ENCODE data around the gene DOCK2. TPM values are rescaled to one million over a fixed set of nuclear protein-coding genes. Genes with fewer than 3 reads are reported as not detected.

Gene DOCK2
- polyA plus RNA-seq, 3 donors: 57.5 to 178 (median 115) TPM

- peaks cover 92 to 94% of the 10 kb centered on the region in 2 donors for H3K36me3 Mint-ChIP-seq
- H3K27me3 Mint-ChIP-seq (ENCODE audit: low read depth in 3 of 3): peaks cover 0 to 2% (median 1%) of the 10 kb centered on the region in 3 donors
- peaks cover 0 to 3% (median 0%) of the 10 kb centered on the region in 7 donors for H3K9me3 Mint-ChIP-seq
- intact Hi-C loops (cut with micrococcal nuclease): no loop called here
- H4K20me1 ChIP-seq (ENCODE audit: insufficient read depth, low read length): peaks cover 28% of the 10 kb centered on the region
- no peak for TF ChIP-seq CTCF (IDR thresholded peaks at IDR 0.05)
- H3K4me3 Mint-ChIP-seq: no peak overlapping the region
- no peak overlapping the region for H3K27ac Mint-ChIP-seq
- H3K4me1 Mint-ChIP-seq: no peaks in the 10 kb centered on the region
- H3K4me1 ChIP-seq (ENCODE audit: control insufficient read depth in 1 of 2, insufficient read depth in 2 of 2, low read length in 2 of 2): no peaks in the 10 kb centered on the region
- H3K4me3 ChIP-seq (replicated peaks in 1 of 3; ENCODE audit: low read depth in 2 of 3, low read length in 3 of 3): no peak overlapping the region
- 100% methylated on average over 3 of the region's 3 CpGs for WGBS (ENCODE audit: insufficient coverage)
- no peak overlapping the region for H3K4me2 ChIP-seq (replicated peaks; ENCODE audit: extremely low read depth, low read length, poor library complexity, severe bottlenecking)
- no peak overlapping the region for H3K9ac ChIP-seq (ENCODE audit: insufficient read depth, low read length, poor library complexity, severe bottlenecking)
- no peak overlapping the region for H2AFZ ChIP-seq (ENCODE audit: insufficient read depth, low read depth, low read length, poor library complexity, severe bottlenecking)
- no peaks in the 10 kb centered on the region for H3K79me2 ChIP-seq (ENCODE audit: insufficient read depth, low read length)
- no peaks in the 10 kb centered on the region for H3K9me3 ChIP-seq (replicated peaks in 1 of 2; ENCODE audit: control insufficient read depth in 1 of 2, insufficient read depth in 1 of 2, low read length in 2 of 2)
- H3K27me3 ChIP-seq (ENCODE audit: control insufficient read depth in 2 of 2, insufficient read depth in 2 of 2, low read length in 2 of 2): no peaks in the 10 kb centered on the region
- DNase-seq: no peak
- peaks cover 94 to 99% of the 10 kb centered on the region in 2 donors for H3K36me3 ChIP-seq (replicated peaks in 1 of 2; ENCODE audit: control insufficient read depth in 1 of 2, insufficient read depth in 2 of 2, low read length in 2 of 2)
- no peak overlapping the region for H3K27ac ChIP-seq (ENCODE audit: low read depth in 1 of 2, low read length in 2 of 2)
Measured at GRCh38 chr5:170039830-170040229, 402.8 kb downstream of the DOCK2 start.

DNA sequence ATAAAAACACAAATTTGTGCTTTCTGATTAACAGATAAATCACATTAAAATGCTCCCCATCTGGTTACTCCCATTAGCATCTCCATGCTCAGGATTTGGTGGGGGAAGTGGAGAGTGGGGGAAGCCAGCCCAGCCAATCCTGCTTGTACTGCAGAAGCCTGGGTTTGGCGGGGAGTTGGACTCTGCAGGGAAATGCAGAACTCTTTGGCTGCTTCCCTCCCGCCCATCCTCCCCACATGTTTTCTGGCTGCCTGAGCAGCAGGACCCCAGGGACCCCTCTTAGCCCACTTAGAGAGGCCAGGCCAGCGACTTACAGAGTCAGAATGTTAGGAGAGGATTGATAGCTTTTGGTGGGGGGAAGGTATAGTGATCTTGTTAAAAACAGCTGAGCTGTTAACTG lies 409.2 kb downstream of the DOCK2 start:
- no CpG with 5 or more reads among the region's 3 CpGs for WGBS (ENCODE audit: insufficient coverage)
- H3K27ac Mint-ChIP-seq: no peak overlapping the region
- no peak for TF ChIP-seq CTCF (IDR thresholded peaks at IDR 0.05)
- DNase-seq: no peak
- Histone ChIP-seq H3K4me2 (replicated peaks; ENCODE audit: extremely low read depth, low read length, poor library complexity, severe bottlenecking) (no peak overlapping the region), H3K9ac (ENCODE audit: insufficient read depth, low read length, poor library complexity, severe bottlenecking) (no peak overlapping the region), H2AFZ (ENCODE audit: insufficient read depth, low read depth, low read length, poor library complexity, severe bottlenecking) (no peak overlapping the region), H3K4me1 (ENCODE audit: control insufficient read depth in 1 of 2, insufficient read depth in 2 of 2, low read length in 2 of 2) (no peaks in the 10 kb centered on the region), H3K4me3 (replicated peaks in 1 of 3; ENCODE audit: low read depth in 2 of 3, low read length in 3 of 3) (no peak overlapping the region), H3K27me3 (ENCODE audit: control insufficient read depth in 2 of 2, insufficient read depth in 2 of 2, low read length in 2 of 2) (no peaks in the 10 kb centered on the region), H3K79me2 (ENCODE audit: insufficient read depth, low read length) (no peaks in the 10 kb centered on the region), H3K36me3 (replicated peaks in 1 of 2; ENCODE audit: control insufficient read depth in 1 of 2, insufficient read depth in 2 of 2, low read length in 2 of 2) (peaks cover 99 to 100% of the 10 kb centered on the region in 2 donors), H3K27ac (ENCODE audit: low read depth in 1 of 2, low read length in 2 of 2) (no peak overlapping the region), H4K20me1 (ENCODE audit: insufficient read depth, low read length) (peaks cover 31% of the 10 kb centered on the region), H3K9me3 (replicated peaks in 1 of 2; ENCODE audit: control insufficient read depth in 1 of 2, insufficient read depth in 1 of 2, low read length in 2 of 2) (no peaks in the 10 kb centered on the region)
- intact Hi-C loops (cut with micrococcal nuclease): no loop called here
- peaks cover 9% of the 10 kb centered on the region for H3K4me1 Mint-ChIP-seq
- H3K27me3 Mint-ChIP-seq (ENCODE audit: low read depth in 3 of 3): peaks cover 0 to 2% (median 1%) of the 10 kb centered on the region in 3 donors
- no peak overlapping the region for H3K4me3 Mint-ChIP-seq
- H3K9me3 Mint-ChIP-seq: peaks cover 0 to 7% (median 0%) of the 10 kb centered on the region in 7 donors
- H3K36me3 Mint-ChIP-seq: peaks cover 96 to 98% of the 10 kb centered on the region in 2 donors

Data from CD14-positive monocyte (primary cell).